GM12878 (cell line): Measurements from ENCODE around the gene SLC66A1. TPM values are rescaled to one million over a fixed set of nuclear protein-coding genes. Genes with fewer than 3 reads are reported as not detected.

Source experiments
- ATAC-seq: fragments of 200-7000 bp; cut with Tn5 transposase; 3 replicates; pipeline ENCODE4 v1.9.1; 2020; ENCODE audit warnings: mild to moderate bottlenecking, moderate library complexity
- BruUV-seq: library from RNA; stranded (reverse); fragments of 400-500 nt; replicated peaks from 2 replicates; lab custom pipeline; 2021; lab: Mats Ljungman, UMichigan
- CTCF ChIA-PET: fragments of 300-600 bp; sonication (Branson Sonifier 250); formaldehyde crosslinking; extraction: SDS; loops from one replicate; lab custom pipeline; 2021; ENCODE audit warnings: inconsistent platforms; lab: Yijun Ruan, JAX
- POLR2A ChIA-PET: fragments of 350-600 bp; formaldehyde crosslinking; extraction: SDS; loops from one replicate; lab custom pipeline; 2021; ENCODE audit warnings: inconsistent platforms; lab: Charles Lee
- RAD21 ChIA-PET: fragments of 300-600 bp; sonication (Branson Sonifier 250); formaldehyde crosslinking; loops from one replicate; lab custom pipeline; 2023; ENCODE audit warnings: antibody characterized with exemption; ENCODE audit not compliant: unreplicated experiment; lab: Charles Lee
- SMC1A ChIA-PET: fragments of 300-600 bp; sonication (Branson Sonifier 250); formaldehyde crosslinking; loops from one replicate; lab custom pipeline; 2023; ENCODE audit not compliant: unreplicated experiment, uncharacterized antibody; lab: Charles Lee
- DNase-seq: peaks from one replicate; pipeline ENCODE4 v3.0.0-alpha.2; 2011; ENCODE audit warnings: low read depth, low spot score
- FAIRE-seq: peaks from 3 replicates; lab custom pipeline; 2011; peaks lifted over from hg19 to GRCh38; lab: Jason Lieb, UNC
- H2AFZ ChIP-seq: 2 replicates; pipeline ENCODE4 v1.6.0; 2011; ENCODE audit warnings: low read depth, low read length, control low read depth; ENCODE audit not compliant: control insufficient read depth
- H3K27ac ChIP-seq: 2 replicates; pipeline ENCODE4 v1.5.1; 2011; ENCODE audit warnings: control low read depth; ENCODE audit not compliant: control insufficient read depth, insufficient read depth
- H3K27me3 ChIP-seq, 2 experiments: replicated peaks in 1 of 2; 2 replicates each; pipeline versions ENCODE4 v1.6.0 to v1.6.1; 2011; ENCODE audit warnings: low read length in 1 of 2; ENCODE audit not compliant: control insufficient read depth in 2 of 2, insufficient read depth in 2 of 2
- H3K36me3 ChIP-seq, 2 experiments: 2 replicates each; pipeline ENCODE4 v1.5.1; 2011; ENCODE audit warnings: low read length in 1 of 2; ENCODE audit not compliant: control insufficient read depth in 2 of 2, insufficient read depth in 2 of 2
- H3K4me1 ChIP-seq: 2 replicates; pipeline ENCODE4 v1.6.1; 2011; ENCODE audit warnings: mild to moderate bottlenecking, low read length, moderate library complexity, mixed read lengths; ENCODE audit not compliant: control insufficient read depth, insufficient read depth
- H3K4me2 ChIP-seq: 2 replicates; pipeline ENCODE4 v1.6.0; 2011; ENCODE audit warnings: control low read depth; ENCODE audit not compliant: control insufficient read depth, insufficient read depth
- H3K4me3 ChIP-seq: fragments of 200-600 bp; sonication (generic); 2 replicates; pipeline ENCODE4 v1.5.1; 2016
- H3K79me2 ChIP-seq: 2 replicates; pipeline ENCODE4 v1.6.0; 2011; ENCODE audit warnings: low read length; ENCODE audit not compliant: control insufficient read depth, insufficient read depth
- H3K9ac ChIP-seq: 2 replicates; pipeline ENCODE4 v1.8.0; 2011; ENCODE audit warnings: low read length, control low read depth, mixed read lengths; ENCODE audit not compliant: control insufficient read depth, insufficient read depth
- H3K9me3 ChIP-seq: replicated peaks from 3 replicates; pipeline ENCODE4 v1.5.1; 2011; ENCODE audit warnings: mild to moderate bottlenecking, low read length; ENCODE audit not compliant: control insufficient read depth, insufficient read depth
- H4K20me1 ChIP-seq: 2 replicates; pipeline ENCODE4 v1.6.0; 2011; ENCODE audit not compliant: control insufficient read depth, insufficient read depth
- BACH1 ChIP-seq: fragments of 450-650 bp; IDR thresholded peaks from 2 replicates; pipeline ENCODE4 v1.6.1; 2017; ENCODE audit warnings: mild to moderate bottlenecking, borderline replicate concordance
- CHD2 ChIP-seq: IDR thresholded peaks from 2 replicates; pipeline ENCODE4 v1.6.1; 2011; ENCODE audit warnings: low read depth, low read length, improper control_type of control experiment, borderline replicate concordance
- HDAC2 ChIP-seq: fragments of 200-600 bp; sonication (generic); IDR thresholded peaks from 2 replicates; pipeline ENCODE4 v1.6.1; 2017
- HDAC6 ChIP-seq: fragments of 200-600 bp; sonication (generic); IDR thresholded peaks from one replicate; pipeline ENCODE4 v1.8.0; 2017; ENCODE audit warnings: antibody characterized with exemption; ENCODE audit not compliant: unreplicated experiment
- JUND ChIP-seq: IDR thresholded peaks from 2 replicates; pipeline ENCODE4 v1.6.1; 2012; ENCODE audit warnings: low read depth, mild to moderate bottlenecking, low read length, improper control_type of control experiment, moderate library complexity
- NFYB ChIP-seq: IDR thresholded peaks from 2 replicates; pipeline ENCODE4 v1.6.1; 2011; ENCODE audit warnings: low read depth, mild to moderate bottlenecking, low read length, improper control_type of control experiment, moderate library complexity; ENCODE audit not compliant: insufficient read depth
- NR2C2 ChIP-seq: IDR thresholded peaks from 2 replicates; pipeline ENCODE4 v1.6.1; 2011; ENCODE audit warnings: borderline replicate concordance, low read depth; ENCODE audit not compliant: control insufficient read depth, insufficient read length
- SIN3A ChIP-seq: IDR thresholded peaks from 2 replicates; pipeline ENCODE4 v1.6.1; 2012; ENCODE audit warnings: low read depth, low read length, improper control_type of control experiment
- ZNF274 ChIP-seq: IDR thresholded peaks from one replicate; pipeline ENCODE4 v1.8.0; 2011; ENCODE audit not compliant: insufficient read length, insufficient read depth
- WGBS: methylation state at CpG from one replicate; pipeline ENCODE4 v1.1.6; 2016; ENCODE audit warnings: low lambda C conversion rate; ENCODE audit not compliant: insufficient replicate concordance, insufficient coverage; ENCODE audit errors: missing lambda C conversion rate; 5-methylcytosine and 5-hydroxymethylcytosine counted together
- in situ Hi-C: fragments of 300-500 bp; cut with MboI; formaldehyde crosslinking; loops from 9 replicates; pipeline ENCODE4 v1.14.3; 2018; ENCODE audit warnings: mixed read lengths
- intact Hi-C: fragments of 100-400 bp; cut with micrococcal nuclease; formaldehyde crosslinking; loops from one replicate; pipeline ENCODE4 v1.14.2; 2022; ENCODE audit not compliant: unreplicated experiment
- polyA plus RNA-seq, 11 experiments: library from polyadenylated mRNA; depleted of rRNA in 4 of 11; unstranded in 6 of 11; stranded (reverse) in 5 of 11; fragments of >200 nt; fragmentation: Nextera tagmentation in 4 of 11; fragmentation: Illumina TruSeq in 1 of 11; extraction: Ambion mirVana in 4 of 11; extraction: Trizol in 1 of 11; gene quantifications; 1 replicate in 1 of 11; 2 replicates in 10 of 11; pipeline versions ENCODE4 v1.2.1 to v1.2.3, GENCODE V29; 2011 to 2016; ENCODE audit warnings: inconsistent platforms in 2 of 11, missing spikeins in 2 of 11, low read depth in 1 of 11
- total RNA-seq, 4 experiments: library from RNA; depleted of rRNA in 3 of 4; stranded (reverse); fragments of >200 nt in 3 of 4; fragmentation: Illumina TruSeq in 1 of 4; extraction: Trizol in 1 of 4; gene quantifications; 2 replicates each; pipeline versions ENCODE4 v1.2.1 to v1.2.3, GENCODE V29; 2013 to 2021
- TF ChIP-seq, protein P1 (sequence below): IDR thresholded peaks from 2 replicates; pipeline ENCODE4 v1.6.1; 2012; ENCODE audit warnings: low read depth, low read length, improper control_type of control experiment
- TF ChIP-seq, protein P2 (sequence below): fragments of 450-650 bp; IDR thresholded peaks from 2 replicates; pipeline ENCODE4 v1.6.1; 2017; ENCODE audit warnings: mild to moderate bottlenecking, moderate library complexity
- TF ChIP-seq, protein P3 (sequence below): fragments of 450-650 bp; IDR thresholded peaks from 2 replicates; pipeline ENCODE4 v1.6.1; 2016; ENCODE audit warnings: mild to moderate bottlenecking
- TF ChIP-seq, protein P4 (sequence below): fragments of 150-350 bp; IDR thresholded peaks from 2 replicates; pipeline ENCODE4 v1.6.1; 2016; ENCODE audit warnings: low read depth, low read length

SLC66A1 gene
- total and polyA plus RNA-seq, 10 of the 15 experiments (the other 5 are each of a cell fraction or from before 2014, with no cell fraction given): 0.58 to 22.0 (median 10.2) TPM

DNA sequence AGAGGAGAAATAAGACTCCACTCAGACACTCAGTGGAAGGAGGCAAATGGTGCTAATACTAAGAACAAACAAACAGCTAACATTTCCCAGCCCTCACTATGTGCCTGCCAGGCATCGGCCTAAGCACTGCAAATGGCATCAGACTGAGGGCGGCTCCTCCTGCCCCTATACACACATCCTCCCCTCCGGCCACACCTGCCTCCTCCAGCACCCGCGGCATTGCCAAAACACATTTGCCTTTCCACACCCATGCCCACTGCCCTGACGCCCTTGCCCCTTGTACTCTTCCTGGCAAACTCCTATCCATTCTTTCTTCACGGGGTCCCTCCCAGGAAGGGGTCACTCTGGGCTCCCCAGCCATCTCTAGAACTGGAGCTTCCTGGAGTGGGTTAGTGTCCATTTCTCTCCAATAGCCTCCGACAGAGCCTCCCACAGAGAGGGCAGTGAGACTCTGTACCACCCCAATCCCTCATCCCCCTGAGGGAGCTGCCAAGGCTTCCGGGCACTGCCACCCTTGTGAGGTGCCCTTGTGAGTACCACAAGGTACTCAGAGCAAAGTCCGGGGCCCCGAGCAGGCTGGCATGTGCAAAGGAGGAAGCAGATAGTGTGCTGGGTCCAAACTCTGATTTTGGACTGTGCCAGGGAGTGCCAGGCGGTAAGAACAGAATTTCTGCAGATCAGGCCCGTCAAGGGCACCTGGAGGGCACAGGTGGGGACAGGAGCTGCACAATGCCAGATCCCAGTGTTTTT lies 24.5 kb upstream of the SLC66A1 start:
- no peaks in the 10 kb centered on the region; the same call in 2 of the 3 replicates for H3K9me3 ChIP-seq
- no peak overlapping the region for H3K4me3 ChIP-seq
- DNase-seq (no peak), FAIRE-seq (no peak), ATAC-seq (no peak)
- H3K27ac ChIP-seq: no peak overlapping the region
- no peak overlapping the region for H2AFZ ChIP-seq
- CTCF ChIA-PET: no interaction called here
- SMC1A ChIA-PET: no interaction called here
- POLR2A ChIA-PET: no interaction called here
- no peak overlapping the region for H3K9ac ChIP-seq
- RAD21 ChIA-PET: no interaction called here
- intact Hi-C loops (no loop called here), in situ Hi-C loops (no loop called here)
- no peak overlapping the region for H3K4me2 ChIP-seq
- H3K36me3 ChIP-seq: no peaks in the 10 kb centered on the region
- H3K79me2 ChIP-seq: no peaks in the 10 kb centered on the region
- WGBS: 82% methylated on average over 13 of the region's 13 CpGs
- H3K27me3 ChIP-seq: peaks cover 0 to 2% of the 10 kb centered on the region in 2 experiments; a peak in 2 of 4 replicates
- no peaks in the 10 kb centered on the region for H3K4me1 ChIP-seq
- no TSS peak for BruUV-seq
- no peaks in the 10 kb centered on the region for H4K20me1 ChIP-seq
- TF ChIP-seq, protein P1, sequence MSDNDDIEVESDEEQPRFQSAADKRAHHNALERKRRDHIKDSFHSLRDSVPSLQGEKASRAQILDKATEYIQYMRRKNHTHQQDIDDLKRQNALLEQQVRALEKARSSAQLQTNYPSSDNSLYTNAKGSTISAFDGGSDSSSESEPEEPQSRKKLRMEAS: no peak
- TF ChIP-seq BACH1 (no peak), NFYB (no peak), JUND (no peak), HDAC2 (no peak), NR2C2 (no peak), SIN3A (no peak), HDAC6 (no peak), CHD2 (no peak), ZNF274 (no peak)
- TF ChIP-seq, protein P2, sequence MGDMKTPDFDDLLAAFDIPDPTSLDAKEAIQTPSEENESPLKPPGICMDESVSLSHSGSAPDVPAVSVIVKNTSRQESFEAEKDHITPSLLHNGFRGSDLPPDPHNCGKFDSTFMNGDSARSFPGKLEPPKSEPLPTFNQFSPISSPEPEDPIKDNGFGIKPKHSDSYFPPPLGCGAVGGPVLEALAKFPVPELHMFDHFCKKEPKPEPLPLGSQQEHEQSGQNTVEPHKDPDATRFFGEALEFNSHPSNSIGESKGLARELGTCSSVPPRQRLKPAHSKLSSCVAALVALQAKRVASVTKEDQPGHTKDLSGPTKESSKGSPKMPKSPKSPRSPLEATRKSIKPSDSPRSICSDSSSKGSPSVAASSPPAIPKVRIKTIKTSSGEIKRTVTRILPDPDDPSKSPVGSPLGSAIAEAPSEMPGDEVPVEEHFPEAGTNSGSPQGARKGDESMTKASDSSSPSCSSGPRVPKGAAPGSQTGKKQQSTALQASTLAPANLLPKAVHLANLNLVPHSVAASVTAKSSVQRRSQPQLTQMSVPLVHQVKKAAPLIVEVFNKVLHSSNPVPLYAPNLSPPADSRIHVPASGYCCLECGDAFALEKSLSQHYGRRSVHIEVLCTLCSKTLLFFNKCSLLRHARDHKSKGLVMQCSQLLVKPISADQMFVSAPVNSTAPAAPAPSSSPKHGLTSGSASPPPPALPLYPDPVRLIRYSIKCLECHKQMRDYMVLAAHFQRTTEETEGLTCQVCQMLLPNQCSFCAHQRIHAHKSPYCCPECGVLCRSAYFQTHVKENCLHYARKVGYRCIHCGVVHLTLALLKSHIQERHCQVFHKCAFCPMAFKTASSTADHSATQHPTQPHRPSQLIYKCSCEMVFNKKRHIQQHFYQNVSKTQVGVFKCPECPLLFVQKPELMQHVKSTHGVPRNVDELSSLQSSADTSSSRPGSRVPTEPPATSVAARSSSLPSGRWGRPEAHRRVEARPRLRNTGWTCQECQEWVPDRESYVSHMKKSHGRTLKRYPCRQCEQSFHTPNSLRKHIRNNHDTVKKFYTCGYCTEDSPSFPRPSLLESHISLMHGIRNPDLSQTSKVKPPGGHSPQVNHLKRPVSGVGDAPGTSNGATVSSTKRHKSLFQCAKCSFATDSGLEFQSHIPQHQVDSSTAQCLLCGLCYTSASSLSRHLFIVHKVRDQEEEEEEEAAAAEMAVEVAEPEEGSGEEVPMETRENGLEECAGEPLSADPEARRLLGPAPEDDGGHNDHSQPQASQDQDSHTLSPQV: no peak
- TF ChIP-seq, protein P3, sequence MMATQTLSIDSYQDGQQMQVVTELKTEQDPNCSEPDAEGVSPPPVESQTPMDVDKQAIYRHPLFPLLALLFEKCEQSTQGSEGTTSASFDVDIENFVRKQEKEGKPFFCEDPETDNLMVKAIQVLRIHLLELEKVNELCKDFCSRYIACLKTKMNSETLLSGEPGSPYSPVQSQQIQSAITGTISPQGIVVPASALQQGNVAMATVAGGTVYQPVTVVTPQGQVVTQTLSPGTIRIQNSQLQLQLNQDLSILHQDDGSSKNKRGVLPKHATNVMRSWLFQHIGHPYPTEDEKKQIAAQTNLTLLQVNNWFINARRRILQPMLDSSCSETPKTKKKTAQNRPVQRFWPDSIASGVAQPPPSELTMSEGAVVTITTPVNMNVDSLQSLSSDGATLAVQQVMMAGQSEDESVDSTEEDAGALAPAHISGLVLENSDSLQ: no peak
- TF ChIP-seq, protein P4, sequence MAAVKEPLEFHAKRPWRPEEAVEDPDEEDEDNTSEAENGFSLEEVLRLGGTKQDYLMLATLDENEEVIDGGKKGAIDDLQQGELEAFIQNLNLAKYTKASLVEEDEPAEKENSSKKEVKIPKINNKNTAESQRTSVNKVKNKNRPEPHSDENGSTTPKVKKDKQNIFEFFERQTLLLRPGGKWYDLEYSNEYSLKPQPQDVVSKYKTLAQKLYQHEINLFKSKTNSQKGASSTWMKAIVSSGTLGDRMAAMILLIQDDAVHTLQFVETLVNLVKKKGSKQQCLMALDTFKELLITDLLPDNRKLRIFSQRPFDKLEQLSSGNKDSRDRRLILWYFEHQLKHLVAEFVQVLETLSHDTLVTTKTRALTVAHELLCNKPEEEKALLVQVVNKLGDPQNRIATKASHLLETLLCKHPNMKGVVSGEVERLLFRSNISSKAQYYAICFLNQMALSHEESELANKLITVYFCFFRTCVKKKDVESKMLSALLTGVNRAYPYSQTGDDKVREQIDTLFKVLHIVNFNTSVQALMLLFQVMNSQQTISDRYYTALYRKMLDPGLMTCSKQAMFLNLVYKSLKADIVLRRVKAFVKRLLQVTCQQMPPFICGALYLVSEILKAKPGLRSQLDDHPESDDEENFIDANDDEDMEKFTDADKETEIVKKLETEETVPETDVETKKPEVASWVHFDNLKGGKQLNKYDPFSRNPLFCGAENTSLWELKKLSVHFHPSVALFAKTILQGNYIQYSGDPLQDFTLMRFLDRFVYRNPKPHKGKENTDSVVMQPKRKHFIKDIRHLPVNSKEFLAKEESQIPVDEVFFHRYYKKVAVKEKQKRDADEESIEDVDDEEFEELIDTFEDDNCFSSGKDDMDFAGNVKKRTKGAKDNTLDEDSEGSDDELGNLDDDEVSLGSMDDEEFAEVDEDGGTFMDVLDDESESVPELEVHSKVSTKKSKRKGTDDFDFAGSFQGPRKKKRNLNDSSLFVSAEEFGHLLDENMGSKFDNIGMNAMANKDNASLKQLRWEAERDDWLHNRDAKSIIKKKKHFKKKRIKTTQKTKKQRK: no peak
